Sigmoid colon (tissue), 4 donors: ENCODE measurements around the gene FKBP7.

Source experiments
- CTCF ChIP-seq, 4 experiments: fragments of 450-650 bp in 3 of 4; fragments of 200-600 bp in 1 of 4; IDR thresholded peaks; one replicate each; pipeline ENCODE4 v1.5.1; 2016 to 2019; ENCODE audit warnings: antibody characterized with exemption in 4 of 4, mild to moderate bottlenecking in 3 of 4, moderate library complexity in 2 of 4
- EP300 ChIP-seq, 4 donors: sonication (generic); formaldehyde crosslinking; IDR thresholded peaks; one replicate each; pipeline ENCODE4 v1.6.1; 2017; ENCODE audit warnings: antibody characterized with exemption in 4 of 4
- POLR2A ChIP-seq, 2 donors: fragments of 450-650 bp; IDR thresholded peaks; one replicate each; pipeline ENCODE4 v1.6.1; 2016; ENCODE audit warnings: antibody characterized with exemption in 2 of 2, mild to moderate bottlenecking in 2 of 2, moderate library complexity in 2 of 2

DNA sequence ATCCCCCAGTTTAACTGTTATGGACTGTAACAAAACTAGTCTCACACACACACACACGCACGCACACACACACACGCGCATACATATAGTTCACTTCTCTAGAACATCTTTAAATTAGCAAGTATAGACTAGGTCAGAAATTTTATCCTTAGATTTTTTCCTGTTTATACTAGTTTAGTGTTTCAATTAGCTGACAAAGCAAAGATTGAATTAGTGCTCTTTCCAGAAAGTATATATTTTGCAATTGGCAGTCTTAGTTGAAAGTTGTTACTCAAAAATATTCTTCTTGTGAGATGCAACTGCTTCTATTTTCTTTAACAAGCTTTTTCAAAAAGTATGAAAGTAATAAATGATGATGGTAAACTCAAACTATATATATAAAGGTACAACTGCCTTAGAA is 24.4 kb upstream of the FKBP7 start:
- TF ChIP-seq CTCF (IDR thresholded peaks at IDR 0.05) (no peak), POLR2A (IDR thresholded peaks at IDR 0.05) (no peak), EP300 (IDR thresholded peaks at IDR 0.05) (no peak)
